Esophagus muscularis mucosa (tissue), 4 donors: ENCODE measurements around the gene PCDHB3.
"Not testable (repeated sequence)": the region's sequence is repeated elsewhere in the genome, so short reads cannot be mapped to it uniquely, and the experiment has no call there.

ENCODE experiments used
- CTCF ChIP-seq, 3 experiments: fragments of 200-600 bp in 2 of 3; fragments of 450-650 bp in 1 of 3; sonication (generic) in 2 of 3; IDR thresholded peaks; one replicate each; pipeline ENCODE4 v1.5.1; 2017 to 2019; ENCODE audit warnings: antibody characterized with exemption in 3 of 3, mild to moderate bottlenecking in 2 of 3, moderate library complexity in 1 of 3
- EP300 ChIP-seq: sonication (generic); formaldehyde crosslinking; IDR thresholded peaks from one replicate; pipeline ENCODE4 v1.6.1; 2017; ENCODE audit warnings: antibody characterized with exemption
- POLR2A ChIP-seq: fragments of 450-650 bp; IDR thresholded peaks from one replicate; pipeline ENCODE4 v1.6.1; 2017; ENCODE audit warnings: antibody characterized with exemption, moderate library complexity, mild to moderate bottlenecking, low read depth

GRCh38 chr5:141102070-141102469, 1.8 kb downstream of the PCDHB3 start:
- TF ChIP-seq CTCF (IDR thresholded peaks at IDR 0.05); POLR2A; EP300: not testable (repeated sequence)
